AG10803 (cell line): ENCODE measurements around the gene FOXP1.

Experiments used
- DNase-seq: peaks from one replicate; pipeline ENCODE4 v3.0.0; 2010; ENCODE audit warnings: low read depth
- H3K4me3 ChIP-seq: 2 replicates; pipeline ENCODE4 v1.5.1; 2011; ENCODE audit warnings: mild to moderate bottlenecking, low read length, control low read depth
- TF ChIP-seq, protein P1 (sequence below): conservative IDR thresholded peaks from 2 replicates; pipeline ENCODE4 v1.5.1; 2011; ENCODE audit warnings: mild to moderate bottlenecking, low read length, control low read depth, inconsistent platforms

Gene FOXP1

GRCh38 chr3:71133865-71134264 is 449.7 kb downstream of the FOXP1 start:
- no peak overlapping the region for H3K4me3 ChIP-seq
- TF ChIP-seq, protein P1, sequence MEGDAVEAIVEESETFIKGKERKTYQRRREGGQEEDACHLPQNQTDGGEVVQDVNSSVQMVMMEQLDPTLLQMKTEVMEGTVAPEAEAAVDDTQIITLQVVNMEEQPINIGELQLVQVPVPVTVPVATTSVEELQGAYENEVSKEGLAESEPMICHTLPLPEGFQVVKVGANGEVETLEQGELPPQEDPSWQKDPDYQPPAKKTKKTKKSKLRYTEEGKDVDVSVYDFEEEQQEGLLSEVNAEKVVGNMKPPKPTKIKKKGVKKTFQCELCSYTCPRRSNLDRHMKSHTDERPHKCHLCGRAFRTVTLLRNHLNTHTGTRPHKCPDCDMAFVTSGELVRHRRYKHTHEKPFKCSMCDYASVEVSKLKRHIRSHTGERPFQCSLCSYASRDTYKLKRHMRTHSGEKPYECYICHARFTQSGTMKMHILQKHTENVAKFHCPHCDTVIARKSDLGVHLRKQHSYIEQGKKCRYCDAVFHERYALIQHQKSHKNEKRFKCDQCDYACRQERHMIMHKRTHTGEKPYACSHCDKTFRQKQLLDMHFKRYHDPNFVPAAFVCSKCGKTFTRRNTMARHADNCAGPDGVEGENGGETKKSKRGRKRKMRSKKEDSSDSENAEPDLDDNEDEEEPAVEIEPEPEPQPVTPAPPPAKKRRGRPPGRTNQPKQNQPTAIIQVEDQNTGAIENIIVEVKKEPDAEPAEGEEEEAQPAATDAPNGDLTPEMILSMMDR: no peak
- no peak for DNase-seq

DNA sequence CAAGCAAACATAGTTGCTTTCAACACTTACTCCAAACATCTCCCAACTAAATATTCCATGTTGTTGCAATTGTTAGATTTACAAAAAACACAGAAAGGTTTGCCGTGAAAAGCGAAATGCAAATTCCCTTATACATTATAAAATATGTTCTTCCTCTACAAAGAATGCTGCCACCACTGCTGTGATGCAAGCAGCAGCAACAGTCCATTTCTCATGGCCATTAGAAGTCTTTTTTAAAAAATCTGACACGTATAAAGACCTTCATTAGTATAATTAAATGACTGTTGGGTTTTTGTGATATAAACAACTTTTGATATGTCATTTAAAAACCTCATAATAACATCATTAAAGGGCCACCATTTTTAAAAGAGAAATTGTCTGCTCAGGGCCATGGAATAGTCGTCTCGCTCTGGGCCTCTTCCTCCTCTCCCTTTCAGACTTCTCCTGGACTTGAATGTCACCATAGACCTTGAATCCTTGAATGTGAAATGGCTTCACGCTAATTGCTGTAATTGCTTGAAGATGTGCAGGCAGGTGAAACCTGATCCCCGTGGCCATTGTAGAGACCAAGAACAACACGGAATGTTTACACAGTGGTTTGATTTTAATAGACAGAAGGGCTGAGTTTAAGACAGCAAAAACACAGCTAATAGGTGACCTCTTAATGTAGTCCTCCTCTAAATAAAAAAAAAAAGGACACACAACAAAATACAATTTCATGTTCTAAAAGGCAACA is 450.4 kb downstream of the FOXP1 start:
- H3K4me3 ChIP-seq: no peak overlapping the region
- TF ChIP-seq, protein P1: no peak
- DNase-seq: no peak

- DNase-seq: no peak
- H3K4me3 ChIP-seq: no peak overlapping the region
- TF ChIP-seq, protein P1: no peak
These were observed 451.9 kb downstream of the FOXP1 start for GRCh38 chr3:71131375-71132314.

DNA sequence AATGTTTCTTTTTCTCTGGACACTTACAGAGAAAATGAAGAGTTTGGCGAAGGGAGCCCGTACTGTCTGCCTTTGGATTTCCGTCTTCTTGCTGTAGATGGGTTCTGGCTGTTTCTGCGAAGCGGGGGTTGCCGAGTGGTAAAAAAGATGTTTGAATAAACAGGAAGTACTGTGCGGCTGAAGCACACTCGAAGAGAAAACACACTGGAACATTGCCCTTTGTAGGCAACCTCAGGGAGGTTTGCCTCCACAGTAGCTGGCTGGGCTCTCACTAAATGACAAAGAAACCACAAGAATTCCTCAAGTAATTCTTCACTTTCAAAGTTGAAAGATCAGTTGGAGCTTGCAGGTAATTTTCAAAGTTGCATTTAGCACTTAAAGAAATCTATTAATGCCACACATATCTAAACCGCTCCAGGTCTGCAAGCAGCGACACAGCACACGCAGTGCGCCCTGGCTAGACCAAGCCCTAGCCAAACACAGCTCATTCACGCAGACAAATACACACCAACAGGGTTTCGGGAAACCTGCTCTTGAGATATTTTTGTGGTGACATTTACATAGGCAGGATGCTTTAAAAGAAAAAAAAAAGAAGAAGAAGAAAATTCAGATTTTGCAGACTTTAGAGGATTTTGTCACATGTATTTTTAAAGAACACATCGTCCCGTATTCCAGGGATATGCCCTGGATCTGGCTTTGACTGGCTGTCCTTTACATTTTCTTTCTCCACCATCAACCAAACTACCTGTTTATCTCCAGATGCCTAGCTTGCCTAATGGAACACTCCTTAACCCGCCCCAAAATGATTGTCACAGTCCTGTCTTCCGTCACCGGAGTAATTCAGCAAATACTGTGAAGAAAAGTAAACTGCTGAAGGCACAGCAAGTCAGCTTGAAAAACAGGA is 452.8 kb downstream of the FOXP1 start:
- TF ChIP-seq, protein P1: no peak
- DNase-seq: peak; percentile 80
- H3K4me3 ChIP-seq: peak overlapping the region; percentile 70

- peak overlapping the region; percentile 70 for H3K4me3 ChIP-seq
- TF ChIP-seq, protein P1: no peak
- DNase-seq: peak; percentile 54
These were observed 453.7 kb downstream of the FOXP1 start for GRCh38 chr3:71129611-71130431.

DNA sequence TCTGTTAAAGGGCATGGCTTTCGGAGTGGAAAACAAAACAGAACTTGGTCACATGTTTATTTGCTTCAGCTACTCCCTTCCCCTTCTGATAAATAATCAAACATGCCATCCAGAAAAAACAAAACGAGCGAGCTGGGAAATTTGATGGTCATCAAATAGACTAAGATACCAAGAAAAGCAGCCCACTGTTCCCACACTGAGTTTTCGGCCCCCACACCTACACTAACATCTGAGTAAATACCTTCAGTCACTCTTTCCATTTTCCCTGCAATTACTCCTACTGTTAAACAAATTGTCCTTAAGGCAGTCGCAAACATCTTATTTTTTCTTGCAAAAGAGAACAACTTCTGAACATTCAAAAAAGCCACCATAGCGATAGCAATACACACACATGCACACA is 454.6 kb downstream of the FOXP1 start:
- TF ChIP-seq, protein P1: no peak
- no peak for DNase-seq
- H3K4me3 ChIP-seq: peak overlapping the region; percentile 70
